ENCODE data around the gene PADI3. TPM values are rescaled to one million over a fixed set of nuclear protein-coding genes. Genes with fewer than 3 reads are reported as not detected.

Gene PADI3
- total RNA-seq, 1 donor from 2014 or later: not detected

DNA sequence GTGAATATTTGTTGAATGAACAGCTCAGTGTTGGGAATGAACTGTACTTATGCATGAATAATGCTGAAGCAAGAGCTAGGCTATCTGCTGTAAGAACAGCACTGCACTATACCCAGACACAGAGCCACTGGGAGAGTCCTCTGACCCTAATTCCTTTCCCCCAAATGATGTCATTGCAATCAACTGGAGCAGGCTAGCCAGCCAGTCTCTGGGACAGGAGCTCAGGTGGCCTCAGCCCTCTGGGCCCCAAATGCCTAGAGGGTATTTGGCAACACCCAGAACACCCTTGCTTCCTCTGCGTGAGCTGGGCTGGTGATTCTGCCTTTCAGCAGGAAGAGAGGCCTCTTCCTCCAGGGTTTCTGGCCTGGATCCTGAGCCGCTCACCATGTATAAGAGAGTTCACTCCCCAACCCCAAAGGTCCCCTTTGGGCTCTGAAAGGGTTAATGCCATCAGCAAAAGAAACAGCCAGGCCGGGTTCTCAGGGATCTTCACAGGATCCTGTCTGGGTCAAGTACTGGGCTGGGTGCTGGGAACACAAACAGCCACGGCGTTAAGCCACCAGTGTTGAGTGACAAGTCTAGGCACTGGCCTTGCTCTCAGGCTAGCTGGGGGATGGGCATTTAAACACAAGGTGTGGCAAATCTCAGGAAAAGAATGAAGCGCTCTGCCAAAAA lies 55.4 kb downstream of the PADI3 start:
- DNase-seq (ENCODE audit: low spot score): no peak
- H3K4me1 Mint-ChIP-seq (ENCODE audit: unreplicated experiment): no peaks in the 10 kb centered on the region
- peaks cover 5% of the 10 kb centered on the region for H3K27me3 Mint-ChIP-seq (ENCODE audit: unreplicated experiment)
- no peak overlapping the region for H3K27ac Mint-ChIP-seq (ENCODE audit: unreplicated experiment)
- peaks cover 11% of the 10 kb centered on the region for H3K9me3 Mint-ChIP-seq (ENCODE audit: unreplicated experiment)
- no peak overlapping the region for H3K4me3 Mint-ChIP-seq (ENCODE audit: unreplicated experiment)
- TF ChIP-seq, protein P1, sequence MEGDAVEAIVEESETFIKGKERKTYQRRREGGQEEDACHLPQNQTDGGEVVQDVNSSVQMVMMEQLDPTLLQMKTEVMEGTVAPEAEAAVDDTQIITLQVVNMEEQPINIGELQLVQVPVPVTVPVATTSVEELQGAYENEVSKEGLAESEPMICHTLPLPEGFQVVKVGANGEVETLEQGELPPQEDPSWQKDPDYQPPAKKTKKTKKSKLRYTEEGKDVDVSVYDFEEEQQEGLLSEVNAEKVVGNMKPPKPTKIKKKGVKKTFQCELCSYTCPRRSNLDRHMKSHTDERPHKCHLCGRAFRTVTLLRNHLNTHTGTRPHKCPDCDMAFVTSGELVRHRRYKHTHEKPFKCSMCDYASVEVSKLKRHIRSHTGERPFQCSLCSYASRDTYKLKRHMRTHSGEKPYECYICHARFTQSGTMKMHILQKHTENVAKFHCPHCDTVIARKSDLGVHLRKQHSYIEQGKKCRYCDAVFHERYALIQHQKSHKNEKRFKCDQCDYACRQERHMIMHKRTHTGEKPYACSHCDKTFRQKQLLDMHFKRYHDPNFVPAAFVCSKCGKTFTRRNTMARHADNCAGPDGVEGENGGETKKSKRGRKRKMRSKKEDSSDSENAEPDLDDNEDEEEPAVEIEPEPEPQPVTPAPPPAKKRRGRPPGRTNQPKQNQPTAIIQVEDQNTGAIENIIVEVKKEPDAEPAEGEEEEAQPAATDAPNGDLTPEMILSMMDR (IDR thresholded peaks at IDR 0.05; ENCODE audit: unreplicated experiment): no peak
- H3K36me3 Mint-ChIP-seq (ENCODE audit: low read depth, unreplicated experiment): peaks cover 13% of the 10 kb centered on the region

DNA sequence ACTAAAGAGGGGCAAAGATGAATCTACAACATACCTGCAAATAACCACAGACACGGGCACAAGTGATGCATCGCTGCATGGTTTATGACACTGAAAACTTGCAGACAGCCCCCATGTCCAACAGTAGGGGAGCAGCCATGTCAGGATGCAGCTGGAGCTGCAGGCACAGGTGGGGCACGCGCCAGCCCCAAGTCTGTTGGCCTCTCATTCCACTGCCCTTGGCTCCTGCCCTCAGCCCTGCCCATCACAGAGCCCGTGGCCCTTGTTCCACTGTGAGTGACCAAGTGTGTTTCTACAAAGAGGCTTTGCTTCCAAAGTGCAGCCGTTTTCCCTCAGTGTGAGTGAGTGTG lies 55.9 kb downstream of the PADI3 start:
- DNase-seq (ENCODE audit: low spot score): no peak
- H3K4me3 Mint-ChIP-seq (ENCODE audit: unreplicated experiment): no peak overlapping the region

DNA sequence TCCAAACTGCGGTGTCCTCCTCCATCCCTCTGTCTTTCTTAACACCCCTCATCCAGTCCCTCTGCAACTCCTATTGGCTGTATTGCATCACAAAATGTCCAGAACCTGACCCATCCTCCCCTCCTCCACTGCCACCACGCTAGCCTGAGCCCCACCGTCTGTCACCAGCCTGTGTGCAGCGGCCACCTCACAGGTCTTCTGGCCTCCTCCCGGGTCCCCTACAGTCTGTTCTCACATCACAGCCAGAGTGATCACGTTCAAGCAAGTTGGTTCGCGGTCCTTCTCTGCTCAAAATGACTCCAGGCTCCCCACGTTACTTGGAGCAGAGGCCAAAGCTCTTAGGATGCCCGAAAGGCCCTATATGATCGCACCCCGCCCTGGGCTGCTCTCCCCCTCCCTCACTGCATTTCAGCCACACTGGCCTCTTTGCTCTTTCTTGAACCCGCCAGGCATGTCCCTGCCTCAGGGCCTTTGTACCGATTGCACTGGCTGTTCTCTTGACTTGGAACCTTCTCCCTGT lies 56.7 kb downstream of the PADI3 start:
- Mint-ChIP-seq H3K27me3 (ENCODE audit: unreplicated experiment) (peaks cover 7% of the 10 kb centered on the region), H3K4me1 (ENCODE audit: unreplicated experiment) (no peaks in the 10 kb centered on the region), H3K4me3 (ENCODE audit: unreplicated experiment) (no peak overlapping the region), H3K27ac (ENCODE audit: unreplicated experiment) (peak overlapping the region; percentile 18), H3K36me3 (ENCODE audit: low read depth, unreplicated experiment) (peaks cover 13% of the 10 kb centered on the region), H3K9me3 (ENCODE audit: unreplicated experiment) (peaks cover 11% of the 10 kb centered on the region)
- DNase-seq (ENCODE audit: low spot score): no peak
- TF ChIP-seq, protein P1 (IDR thresholded peaks at IDR 0.05; ENCODE audit: unreplicated experiment): no peak

More for the DNA sequence above, 55.9 kb downstream of the PADI3 start:
- H3K27ac Mint-ChIP-seq (ENCODE audit: unreplicated experiment): no peak overlapping the region
- peaks cover 13% of the 10 kb centered on the region for H3K36me3 Mint-ChIP-seq (ENCODE audit: low read depth, unreplicated experiment)
- peaks cover 6% of the 10 kb centered on the region for H3K27me3 Mint-ChIP-seq (ENCODE audit: unreplicated experiment)
- H3K9me3 Mint-ChIP-seq (ENCODE audit: unreplicated experiment): peaks cover 11% of the 10 kb centered on the region
- TF ChIP-seq, protein P1 (IDR thresholded peaks at IDR 0.05; ENCODE audit: unreplicated experiment): no peak
- H3K4me1 Mint-ChIP-seq (ENCODE audit: unreplicated experiment): no peaks in the 10 kb centered on the region

DNA sequence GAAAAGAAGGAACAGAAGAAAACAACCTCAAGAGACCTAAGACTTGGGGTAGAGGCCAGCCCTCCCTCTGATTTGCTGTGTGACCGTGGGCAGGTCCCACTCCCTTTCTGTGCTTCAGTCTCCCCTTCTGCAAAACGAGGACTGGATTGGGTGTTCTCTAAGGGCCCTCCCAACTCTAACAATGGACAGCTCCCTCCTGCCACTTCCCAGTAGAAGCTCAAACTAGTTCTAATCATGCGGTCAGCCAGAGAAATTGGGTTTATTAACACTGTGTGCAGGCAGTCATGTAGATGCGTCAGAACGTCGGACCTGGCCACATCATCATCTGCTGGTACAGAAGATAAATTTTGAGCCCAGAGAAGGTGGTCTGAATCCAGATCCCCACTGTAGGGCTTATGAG lies 57.5 kb downstream of the PADI3 start:
- Mint-ChIP-seq H3K27ac (ENCODE audit: unreplicated experiment) (no peak overlapping the region), H3K9me3 (ENCODE audit: unreplicated experiment) (peaks cover 11% of the 10 kb centered on the region), H3K4me1 (ENCODE audit: unreplicated experiment) (no peaks in the 10 kb centered on the region), H3K4me3 (ENCODE audit: unreplicated experiment) (no peak overlapping the region), H3K27me3 (ENCODE audit: unreplicated experiment) (peaks cover 7% of the 10 kb centered on the region), H3K36me3 (ENCODE audit: low read depth, unreplicated experiment) (peaks cover 13% of the 10 kb centered on the region)
- no peak for DNase-seq (ENCODE audit: low spot score)
- TF ChIP-seq, protein P1 (IDR thresholded peaks at IDR 0.05; ENCODE audit: unreplicated experiment): no peak

DNA sequence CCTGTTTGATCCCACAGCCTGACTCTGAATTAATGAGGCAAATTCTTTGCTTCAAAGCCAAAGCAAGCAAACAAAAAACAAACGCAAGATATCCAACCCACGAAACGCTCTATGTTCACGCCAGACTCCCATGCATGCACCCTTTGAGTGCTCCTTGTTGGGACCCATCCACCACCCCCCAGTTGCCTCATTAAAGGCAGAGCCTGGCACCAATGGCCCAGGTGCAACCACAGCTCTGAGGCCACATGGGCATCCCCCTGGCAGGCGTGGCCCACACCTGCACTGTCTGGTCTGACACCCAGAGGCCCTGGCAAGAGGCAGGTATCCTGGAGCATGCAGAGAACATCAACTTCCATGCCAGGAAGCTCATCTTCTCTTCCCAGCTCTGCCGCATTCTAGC lies 58.0 kb downstream of the PADI3 start:
- peaks cover 8% of the 10 kb centered on the region for H3K9me3 Mint-ChIP-seq (ENCODE audit: unreplicated experiment)
- TF ChIP-seq, protein P1 (IDR thresholded peaks at IDR 0.05; ENCODE audit: unreplicated experiment): no peak
- H3K4me1 Mint-ChIP-seq (ENCODE audit: unreplicated experiment): no peaks in the 10 kb centered on the region
- DNase-seq (ENCODE audit: low spot score): no peak
- H3K4me3 Mint-ChIP-seq (ENCODE audit: unreplicated experiment): no peak overlapping the region
- peaks cover 7% of the 10 kb centered on the region for H3K27me3 Mint-ChIP-seq (ENCODE audit: unreplicated experiment)
- H3K27ac Mint-ChIP-seq (ENCODE audit: unreplicated experiment): no peak overlapping the region
- H3K36me3 Mint-ChIP-seq (ENCODE audit: low read depth, unreplicated experiment): peaks cover 9% of the 10 kb centered on the region
